HG02884 (cell line): ENCODE data around the gene HES6.
A peak's percentile ranks its signal among the peaks of the same experiment; 100 is the strongest.

Source experiments
- ATAC-seq: cut with Tn5 transposase; IDR thresholded peaks from one replicate; pipeline ENCODE4 v1.9.1; 2021; ENCODE audit warnings: mild to moderate bottlenecking, moderate library complexity; ENCODE audit not compliant: unreplicated experiment

Gene HES6

DNA sequence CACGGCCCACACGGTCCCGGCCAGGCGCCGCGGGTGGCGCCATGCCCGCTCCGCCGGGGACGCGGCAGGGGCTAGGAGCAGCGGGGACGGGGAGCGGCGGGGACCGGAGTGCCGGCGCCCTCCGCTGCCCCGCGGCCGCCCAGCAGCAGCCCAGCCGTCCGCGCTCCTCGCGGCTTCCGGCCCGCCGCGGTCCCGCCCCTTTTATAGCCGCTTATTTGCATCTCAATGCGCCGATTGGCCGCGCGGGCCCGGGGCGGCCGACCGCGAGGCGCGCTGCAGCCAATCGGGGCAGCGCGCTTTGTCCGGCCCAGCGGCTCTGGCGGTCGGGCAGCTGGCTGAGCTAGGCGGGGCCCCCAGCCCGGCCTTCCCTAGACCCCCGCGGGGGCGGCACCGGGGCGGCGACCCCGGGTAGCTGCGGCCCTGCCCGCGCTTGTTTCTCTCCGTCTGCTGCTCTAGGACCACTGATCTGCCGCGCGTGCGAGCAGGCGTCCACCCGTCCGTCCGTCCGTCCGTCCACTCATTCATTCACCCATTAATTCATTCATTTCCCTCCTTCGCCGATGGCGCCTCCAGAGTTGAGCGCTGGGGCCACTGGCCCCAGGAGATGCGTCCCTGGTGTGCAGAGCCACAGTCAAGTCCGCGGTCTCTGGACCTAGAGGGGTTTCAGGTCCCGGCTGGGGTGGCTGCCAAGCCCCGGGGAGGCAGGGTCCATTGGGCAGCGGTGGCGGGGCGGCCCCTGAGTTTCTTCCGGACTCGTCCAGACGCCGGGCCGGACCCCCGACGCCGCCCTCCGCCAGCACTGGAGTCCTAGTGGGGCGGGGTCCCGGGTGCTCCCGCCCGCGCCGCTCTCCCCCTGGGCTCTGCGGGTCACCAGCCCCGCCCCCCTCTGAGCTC lies at the start of gene HES6:
HES6 (minus strand) TSS at position 176 of the 894 bp plus-strand sequence; CDS start at position 43, 133 bp downstream.
- ATAC-seq, result peak; percentile 80

GRCh38 chr2:238289574-238289973 lies 49.7 kb upstream of the HES6 start:
- ATAC-seq, result no peak

DNA sequence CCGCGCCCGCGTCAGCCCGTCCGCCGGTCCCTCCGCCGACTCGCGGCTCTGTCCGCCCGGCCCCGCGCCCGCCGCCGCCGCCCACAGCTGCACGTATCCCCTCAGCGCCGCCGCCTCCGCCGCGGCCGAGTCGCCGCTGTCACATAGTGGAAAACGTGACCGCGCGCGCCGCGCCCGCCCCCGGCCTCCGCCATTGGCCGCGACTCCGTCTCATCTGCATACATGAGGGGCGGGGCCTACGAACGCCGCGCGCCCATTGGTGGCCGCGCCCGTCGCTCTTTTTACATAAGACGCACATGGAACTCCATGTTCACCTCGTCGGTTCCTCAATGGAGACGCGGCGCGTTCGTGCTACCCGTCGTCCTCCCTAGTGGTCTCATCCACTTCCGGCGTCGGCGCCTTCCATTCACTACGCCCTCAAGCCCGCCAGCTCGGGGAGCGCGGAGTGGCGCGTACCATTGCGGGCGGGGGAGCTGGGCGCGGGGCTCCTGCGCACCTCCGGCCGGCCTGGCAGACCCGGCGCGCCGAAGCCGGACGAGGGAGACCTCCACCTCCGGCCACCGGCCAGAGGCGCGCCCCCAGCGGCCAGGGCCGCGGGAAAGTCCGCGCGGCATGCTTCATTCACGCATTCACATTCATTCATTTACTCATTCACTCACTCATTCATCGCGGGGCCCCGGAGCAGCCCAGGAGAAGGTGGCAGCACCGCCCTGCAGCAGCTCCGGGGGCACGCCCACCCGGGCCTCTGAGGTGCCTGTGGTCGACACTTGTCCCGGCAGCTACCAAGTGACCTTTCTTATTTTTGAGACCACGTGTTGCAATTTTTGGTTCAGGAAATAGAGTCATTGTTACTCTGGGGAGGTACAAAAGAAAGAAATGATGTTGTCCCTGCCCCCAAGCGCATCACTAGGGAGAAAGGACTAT lies 49.1 kb upstream of the HES6 start:
- ATAC-seq, result peak; percentile 89

- ATAC-seq, result peak; percentile 27
Observed at GRCh38 chr2:238287737-238288649, 48.2 kb upstream of the HES6 start, which contains the start of gene PER2. Gene PER2 (minus strand): TSS chr2:238288610. CDS start chr2:238277936, 10,674 bp downstream.

- ATAC-seq, result no peak
Observed at GRCh38 chr2:238286987-238287736, 47.3 kb upstream of the HES6 start.

- ATAC-seq, result no peak
Observed at GRCh38 chr2:238286551-238286950, 46.7 kb upstream of the HES6 start.

- no peak for ATAC-seq
Observed at GRCh38 chr2:238286095-238286494, 46.3 kb upstream of the HES6 start.

- no peak for ATAC-seq
Observed at GRCh38 chr2:238285653-238286082, 45.8 kb upstream of the HES6 start.

GRCh38 chr2:238284802-238285515 lies 45.1 kb upstream of the HES6 start:
- no peak for ATAC-seq

- no peak for ATAC-seq
Observed at GRCh38 chr2:238282861-238283738, 43.3 kb upstream of the HES6 start.

- ATAC-seq, result no peak
Observed at GRCh38 chr2:238281826-238282480, 42.1 kb upstream of the HES6 start.

GRCh38 chr2:238280083-238280825 lies 40.4 kb upstream of the HES6 start:
- no peak for ATAC-seq

- no peak for ATAC-seq
Observed at GRCh38 chr2:238279324-238279682, 39.5 kb upstream of the HES6 start.

- ATAC-seq, result no peak
Observed at GRCh38 chr2:238278626-238279323, 38.9 kb upstream of the HES6 start.

GRCh38 chr2:238277695-238278094 lies 37.9 kb upstream of the HES6 start:
- ATAC-seq, result no peak

GRCh38 chr2:238274152-238274865 lies 34.5 kb upstream of the HES6 start:
- no peak for ATAC-seq
